ENCODE measurements around the gene ZNF587.
"Not testable (repeated sequence)": the region's sequence is repeated elsewhere in the genome, so short reads cannot be mapped to it uniquely, and the experiment has no call there.

ZNF587 gene

GRCh38 chr19:57888107-57888559 lies 38.5 kb downstream of the ZNF587 start:
- DNase-seq, result no peak

- peak; percentile 79 for DNase-seq
Observed at GRCh38 chr19:57888560-57889231, 39.0 kb downstream of the ZNF587 start, which contains the start of gene ZNF814. TSS of gene ZNF814 (minus strand) at chr19:57889037. CDS start at chr19:57888802, 235 bp downstream.

- DNase-seq, result not testable (repeated sequence)
Observed at GRCh38 chr19:57890706-57891105, 41.0 kb downstream of the ZNF587 start.

- no peak for DNase-seq
Observed at GRCh38 chr19:57900311-57900710, 50.7 kb downstream of the ZNF587 start.

- DNase-seq, result no peak
Observed at GRCh38 chr19:57903618-57904184, 54.0 kb downstream of the ZNF587 start.

- no peak for DNase-seq
Observed at GRCh38 chr19:57905258-57905657, 55.6 kb downstream of the ZNF587 start.

GRCh38 chr19:57907394-57907793 lies 57.7 kb downstream of the ZNF587 start:
- no peak for DNase-seq

- DNase-seq, result no peak
Observed at GRCh38 chr19:57914531-57914930, 64.9 kb downstream of the ZNF587 start.

Data from CD4-positive, alpha-beta T cell treated with Interleukin-17A for 4 hours (primary cell).